Natural killer cell (primary cell): Measurements from ENCODE around the gene TMC6. TPM values are rescaled to one million over a fixed set of nuclear protein-coding genes. Genes with fewer than 3 reads are reported as not detected.

Experiments used
- ATAC-seq, 3 donors: fragments of 150-1000 bp in 2 of 3; fragments of 200-7000 bp in 1 of 3; cut with Tn5 transposase; 1 replicate in 1 of 3; 2 replicates in 2 of 3; pipeline ENCODE4 v1.10.0; 2021; ENCODE audit warnings: mild to moderate bottlenecking in 2 of 3, moderate library complexity in 2 of 3
- DNase-seq, 2 donors: peaks; one replicate each; pipeline versions ENCODE4 v3.0.0 to v3.0.0-alpha.2; 2013 to 2021; ENCODE audit warnings: mixed read lengths in 1 of 2
- H3K27ac ChIP-seq: one replicate; pipeline ENCODE4 v1.5.1; 2013; ENCODE audit warnings: mild to moderate bottlenecking, low read length
- H3K27me3 ChIP-seq: one replicate; pipeline ENCODE4 v1.6.1; 2013; ENCODE audit warnings: low read length; ENCODE audit not compliant: control insufficient read depth, insufficient read depth
- H3K36me3 ChIP-seq: one replicate; pipeline ENCODE4 v1.6.1; 2013; ENCODE audit warnings: low read length; ENCODE audit not compliant: control insufficient read depth, insufficient read depth
- H3K4me1 ChIP-seq: one replicate; pipeline ENCODE4 v1.6.1; 2013; ENCODE audit warnings: low read length; ENCODE audit not compliant: control insufficient read depth, insufficient read depth
- H3K4me3 ChIP-seq: one replicate; pipeline ENCODE4 v1.5.1; 2013; ENCODE audit warnings: low read length
- H3K9me3 ChIP-seq: one replicate; pipeline ENCODE4 v1.6.1; 2013; ENCODE audit warnings: low read length; ENCODE audit not compliant: control insufficient read depth, insufficient read depth
- H3K27ac Mint-ChIP-seq, 2 donors: one replicate each; pipeline ENCODE4 v1.8.0; 2022; ENCODE audit warnings: mild to moderate bottlenecking in 2 of 2, mixed read lengths in 2 of 2, moderate library complexity in 1 of 2
- H3K27me3 Mint-ChIP-seq, 2 donors: one replicate each; pipeline ENCODE4 v1.8.0; 2022; ENCODE audit warnings: low read depth in 2 of 2, mixed read lengths in 2 of 2
- H3K36me3 Mint-ChIP-seq: one replicate; pipeline ENCODE4 v1.8.0; 2022; ENCODE audit warnings: mixed read lengths
- H3K4me1 Mint-ChIP-seq, 2 donors: one replicate each; pipeline ENCODE4 v1.8.0; 2022; ENCODE audit warnings: mixed read lengths in 2 of 2
- H3K4me3 Mint-ChIP-seq: one replicate; pipeline ENCODE4 v1.8.0; 2022; ENCODE audit warnings: mild to moderate bottlenecking, moderate library complexity, mixed read lengths
- H3K9me3 Mint-ChIP-seq, 2 donors: one replicate each; pipeline ENCODE4 v1.8.0; 2022; ENCODE audit warnings: mixed read lengths in 2 of 2
- WGBS: methylation state at CpG from one replicate; pipeline ENCODE4 v1.1.7; 2013; ENCODE audit warnings: missing lambda C conversion rate; ENCODE audit not compliant: insufficient coverage; 5-methylcytosine and 5-hydroxymethylcytosine counted together
- intact Hi-C: fragments of 100-400 bp; cut with micrococcal nuclease; formaldehyde crosslinking; loops from one replicate; pipeline ENCODE4 v1.14.2; 2022
- total RNA-seq, 4 donors: library from RNA; stranded (reverse); fragments of 120-200 nt in 1 of 4; gene quantifications; one replicate each; pipeline versions ENCODE4 v1.2.3 to v1.2.4, GENCODE V29; 2013 to 2022
- TF ChIP-seq, protein P1 (sequence below): fragments of 200-600 bp; IDR thresholded peaks from one replicate; pipeline ENCODE4 v1.8.0; 2022; ENCODE audit warnings: antibody characterized with exemption

Gene TMC6, protein sequence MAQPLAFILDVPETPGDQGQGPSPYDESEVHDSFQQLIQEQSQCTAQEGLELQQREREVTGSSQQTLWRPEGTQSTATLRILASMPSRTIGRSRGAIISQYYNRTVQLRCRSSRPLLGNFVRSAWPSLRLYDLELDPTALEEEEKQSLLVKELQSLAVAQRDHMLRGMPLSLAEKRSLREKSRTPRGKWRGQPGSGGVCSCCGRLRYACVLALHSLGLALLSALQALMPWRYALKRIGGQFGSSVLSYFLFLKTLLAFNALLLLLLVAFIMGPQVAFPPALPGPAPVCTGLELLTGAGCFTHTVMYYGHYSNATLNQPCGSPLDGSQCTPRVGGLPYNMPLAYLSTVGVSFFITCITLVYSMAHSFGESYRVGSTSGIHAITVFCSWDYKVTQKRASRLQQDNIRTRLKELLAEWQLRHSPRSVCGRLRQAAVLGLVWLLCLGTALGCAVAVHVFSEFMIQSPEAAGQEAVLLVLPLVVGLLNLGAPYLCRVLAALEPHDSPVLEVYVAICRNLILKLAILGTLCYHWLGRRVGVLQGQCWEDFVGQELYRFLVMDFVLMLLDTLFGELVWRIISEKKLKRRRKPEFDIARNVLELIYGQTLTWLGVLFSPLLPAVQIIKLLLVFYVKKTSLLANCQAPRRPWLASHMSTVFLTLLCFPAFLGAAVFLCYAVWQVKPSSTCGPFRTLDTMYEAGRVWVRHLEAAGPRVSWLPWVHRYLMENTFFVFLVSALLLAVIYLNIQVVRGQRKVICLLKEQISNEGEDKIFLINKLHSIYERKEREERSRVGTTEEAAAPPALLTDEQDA
- 100 to 1,000 TPM; 653 to 825 (median 687) TPM for total RNA-seq
- total RNA-seq (2013), result 271 TPM

DNA sequence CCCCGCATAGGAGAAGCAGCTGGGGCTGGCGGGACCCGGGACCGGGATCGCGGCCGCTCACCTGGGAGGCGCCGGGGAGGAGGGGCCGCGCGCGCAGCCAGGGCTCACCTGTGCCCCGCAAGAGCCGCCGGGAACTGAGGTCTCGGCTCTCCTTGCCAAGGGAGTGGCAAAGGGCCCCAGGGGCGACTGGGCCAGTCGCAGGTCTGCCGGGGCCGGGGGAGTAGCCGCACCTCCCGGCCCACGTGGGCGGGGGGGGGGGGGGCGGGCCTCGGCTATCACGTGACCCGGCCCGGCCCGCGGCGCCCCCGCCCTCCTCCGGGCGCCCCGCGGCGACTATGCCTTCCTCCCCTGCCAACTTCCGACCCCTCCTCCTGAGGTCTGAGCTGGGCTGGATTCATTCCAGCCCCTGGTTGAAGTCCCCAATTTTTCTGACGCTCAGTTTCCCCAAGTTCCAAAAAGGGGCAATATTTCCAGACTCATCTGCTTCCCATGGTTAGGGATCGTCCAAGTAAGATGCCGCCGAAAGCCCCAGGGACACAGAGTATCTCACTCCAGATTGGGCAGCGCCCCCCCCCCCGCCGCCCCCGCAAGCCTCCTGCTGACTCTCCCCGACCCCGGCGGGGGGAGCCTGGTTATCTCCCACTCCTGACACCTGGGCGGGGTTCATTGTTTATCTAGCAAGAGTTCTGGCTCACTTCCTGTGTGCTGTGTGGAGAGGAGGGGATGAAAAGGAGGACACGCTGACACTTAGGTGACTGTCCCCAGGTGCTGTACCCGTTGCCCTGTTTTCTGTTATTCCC, at the start of gene TMC6:
Gene TMC6 (minus strand): TSS at position 205 of the 800 bp plus-strand sequence. CDS start 1,923 bp downstream, outside the sequence.
- peaks cover 83% of the 10 kb centered on the region for H3K4me1 ChIP-seq
- under 1% methylated on average over 53 of the region's 54 CpGs for WGBS
- intact Hi-C loops, result no loop called here
- peaks cover 50% of the 10 kb centered on the region for H3K36me3 ChIP-seq
- no peaks in the 10 kb centered on the region for H3K9me3 ChIP-seq
- H3K27me3 ChIP-seq, result no peaks in the 10 kb centered on the region
- peak; percentile 62 to 87 for DNase-seq
- H3K36me3 Mint-ChIP-seq, result no peaks in the 10 kb centered on the region
- peak; percentile 24 to 48 (median 47) for ATAC-seq
- H3K4me3 ChIP-seq, result peak within 1 kb of the TSS; percentile 91
- H3K4me3 Mint-ChIP-seq, result peak within 1 kb of the TSS; percentile 93
- H3K27ac ChIP-seq, result peak within 1 kb of the TSS; percentile 74
- H3K4me1 Mint-ChIP-seq, result peaks cover 42 to 66% of the 10 kb centered on the region in 2 donors
- peak within 1 kb of the TSS; percentile 88 to 99 for H3K27ac Mint-ChIP-seq
- TF ChIP-seq, protein P1, sequence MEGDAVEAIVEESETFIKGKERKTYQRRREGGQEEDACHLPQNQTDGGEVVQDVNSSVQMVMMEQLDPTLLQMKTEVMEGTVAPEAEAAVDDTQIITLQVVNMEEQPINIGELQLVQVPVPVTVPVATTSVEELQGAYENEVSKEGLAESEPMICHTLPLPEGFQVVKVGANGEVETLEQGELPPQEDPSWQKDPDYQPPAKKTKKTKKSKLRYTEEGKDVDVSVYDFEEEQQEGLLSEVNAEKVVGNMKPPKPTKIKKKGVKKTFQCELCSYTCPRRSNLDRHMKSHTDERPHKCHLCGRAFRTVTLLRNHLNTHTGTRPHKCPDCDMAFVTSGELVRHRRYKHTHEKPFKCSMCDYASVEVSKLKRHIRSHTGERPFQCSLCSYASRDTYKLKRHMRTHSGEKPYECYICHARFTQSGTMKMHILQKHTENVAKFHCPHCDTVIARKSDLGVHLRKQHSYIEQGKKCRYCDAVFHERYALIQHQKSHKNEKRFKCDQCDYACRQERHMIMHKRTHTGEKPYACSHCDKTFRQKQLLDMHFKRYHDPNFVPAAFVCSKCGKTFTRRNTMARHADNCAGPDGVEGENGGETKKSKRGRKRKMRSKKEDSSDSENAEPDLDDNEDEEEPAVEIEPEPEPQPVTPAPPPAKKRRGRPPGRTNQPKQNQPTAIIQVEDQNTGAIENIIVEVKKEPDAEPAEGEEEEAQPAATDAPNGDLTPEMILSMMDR, result no peak
- no peaks in the 10 kb centered on the region for H3K27me3 Mint-ChIP-seq
- no peaks in the 10 kb centered on the region for H3K9me3 Mint-ChIP-seq

DNA sequence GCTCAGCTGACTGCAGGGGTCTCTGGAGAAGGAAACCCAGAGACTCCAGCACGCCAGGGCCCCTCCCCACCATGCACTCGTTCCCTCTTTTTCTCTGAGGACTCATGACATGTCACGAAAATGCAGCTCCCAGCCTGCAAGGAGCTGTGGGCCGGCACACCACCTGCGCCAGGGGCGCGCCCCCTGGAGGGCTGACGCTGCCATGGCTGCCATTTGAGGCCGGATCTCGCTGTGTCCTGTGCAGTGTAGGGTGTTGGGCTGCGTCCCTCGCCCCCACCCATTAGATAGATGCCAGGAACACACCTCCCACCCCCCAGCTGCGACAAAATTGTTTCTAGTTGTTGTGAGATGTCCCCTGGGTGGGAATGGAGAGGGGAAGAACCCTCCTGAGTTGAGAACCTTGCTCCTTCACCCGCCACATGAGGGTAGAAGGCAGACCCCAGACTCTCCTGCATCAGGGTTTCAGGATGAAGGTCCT, 48.0 kb upstream of the TMC6 start:
- intact Hi-C loops, result loop anchor here (1.0 kb wide), 2 partner anchors 64 to 91 kb away; no protein-coding TSS in a partner anchor
- Mint-ChIP-seq H3K27me3 (no peaks in the 10 kb centered on the region), H3K36me3 (no peaks in the 10 kb centered on the region), H3K4me1 (peaks cover 27 to 40% of the 10 kb centered on the region in 2 donors), H3K9me3 (no peaks in the 10 kb centered on the region), H3K4me3 (no peak overlapping the region), H3K27ac (no peak overlapping the region)
- ATAC-seq, result peak; percentile 81 to 82 (median 82)
- WGBS, result 16% methylated on average over 11 of the region's 14 CpGs
- Histone ChIP-seq H3K9me3 (no peaks in the 10 kb centered on the region), H3K27ac (no peak overlapping the region), H3K27me3 (no peaks in the 10 kb centered on the region), H3K4me1 (peaks cover 62% of the 10 kb centered on the region), H3K4me3 (no peak overlapping the region), H3K36me3 (peaks cover 5% of the 10 kb centered on the region)
- TF ChIP-seq, protein P1, result peak; percentile 93
- peak; percentile 69 to 88 for DNase-seq

DNA sequence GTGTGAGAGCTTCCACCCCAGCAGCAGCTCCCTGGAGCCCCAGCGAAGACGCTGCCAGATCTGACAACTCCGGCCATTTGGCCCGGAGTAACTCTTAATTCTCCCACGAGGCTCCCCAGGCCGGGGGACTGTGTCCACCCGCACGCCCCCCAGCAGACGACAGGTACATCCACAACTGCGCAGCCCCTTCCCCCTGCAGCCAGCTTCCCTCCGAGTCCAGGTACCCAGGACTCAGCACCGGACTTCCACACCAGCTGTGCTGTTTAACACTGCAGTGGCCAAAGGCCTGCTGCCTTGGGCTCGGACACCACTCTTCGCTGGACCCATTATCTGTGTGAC, 47.1 kb upstream of the TMC6 start:
- H3K4me3 ChIP-seq, result no peak overlapping the region
- no peak for DNase-seq
- H3K9me3 Mint-ChIP-seq, result no peaks in the 10 kb centered on the region
- 97% methylated on average over 14 of the region's 14 CpGs for WGBS
- H3K9me3 ChIP-seq, result no peaks in the 10 kb centered on the region
- ATAC-seq, result no peak
- no peak overlapping the region for H3K27ac Mint-ChIP-seq
- peaks cover 27 to 41% of the 10 kb centered on the region in 2 donors for H3K4me1 Mint-ChIP-seq
- TF ChIP-seq, protein P1, result no peak
- no peak overlapping the region for H3K4me3 Mint-ChIP-seq
- no peak overlapping the region for H3K27ac ChIP-seq
- H3K27me3 ChIP-seq, result no peaks in the 10 kb centered on the region
- H3K4me1 ChIP-seq, result peaks cover 69% of the 10 kb centered on the region
- H3K36me3 ChIP-seq, result peaks cover 10% of the 10 kb centered on the region
- intact Hi-C loops, result no loop called here
- H3K27me3 Mint-ChIP-seq, result no peaks in the 10 kb centered on the region
- H3K36me3 Mint-ChIP-seq, result no peaks in the 10 kb centered on the region
